ENCODE measurements around the gene NEGR1. TPM values are rescaled to one million over a fixed set of nuclear protein-coding genes. Genes with fewer than 3 reads are reported as not detected.

Gene NEGR1
- total and polyA plus RNA-seq, 4 donors: 0.08 to 0.14 (median 0.12) TPM; not detected in 1

DNA sequence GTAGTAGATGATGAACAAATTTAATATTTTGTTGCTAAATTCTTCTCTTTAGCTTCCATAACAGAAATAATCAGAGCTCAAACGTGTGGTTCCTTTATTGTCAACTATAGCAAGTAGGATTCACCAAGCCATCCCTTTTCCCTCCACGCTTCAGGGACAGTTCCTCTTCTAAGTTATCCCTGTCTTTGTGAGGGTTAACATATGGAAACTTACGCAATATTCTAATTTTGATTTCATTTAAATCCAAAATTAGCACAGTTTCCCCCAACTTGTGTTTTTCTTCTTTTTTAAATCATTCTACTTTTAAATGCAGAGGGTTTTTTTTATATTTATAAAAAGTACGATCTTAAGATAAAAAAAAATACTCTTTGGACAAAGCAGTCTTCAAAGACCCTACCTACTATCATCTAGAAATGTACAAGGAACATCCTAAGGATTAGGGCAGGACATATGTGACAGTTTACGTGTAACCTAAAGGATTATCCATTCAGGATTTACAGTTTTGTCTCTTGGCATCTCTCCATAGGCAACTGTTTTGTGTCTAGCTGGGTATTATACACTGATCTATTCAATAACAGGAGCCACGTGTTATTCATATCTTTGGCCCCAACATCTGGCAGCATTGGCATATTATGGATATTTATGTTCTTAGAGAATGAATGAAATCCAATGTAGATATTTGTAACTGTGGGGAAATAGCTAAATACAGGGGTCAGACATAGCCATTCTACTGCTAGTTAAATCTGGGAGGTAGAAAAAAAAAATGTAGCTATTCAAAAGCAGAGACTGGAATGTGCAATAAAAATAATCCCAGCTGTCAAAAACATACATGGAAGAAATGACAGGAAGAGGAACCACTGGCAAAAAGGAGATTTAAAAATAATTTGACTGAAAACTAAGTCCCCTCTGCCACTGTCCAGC lies 272.9 kb downstream of the NEGR1 start:
- no peaks in the 10 kb centered on the region for H3K27me3 ChIP-seq (ENCODE audit: control insufficient read depth in 4 of 4, insufficient read depth in 4 of 4, low read length in 3 of 4)
- 74% methylated on average over 6 of the region's 6 CpGs for WGBS

DNA sequence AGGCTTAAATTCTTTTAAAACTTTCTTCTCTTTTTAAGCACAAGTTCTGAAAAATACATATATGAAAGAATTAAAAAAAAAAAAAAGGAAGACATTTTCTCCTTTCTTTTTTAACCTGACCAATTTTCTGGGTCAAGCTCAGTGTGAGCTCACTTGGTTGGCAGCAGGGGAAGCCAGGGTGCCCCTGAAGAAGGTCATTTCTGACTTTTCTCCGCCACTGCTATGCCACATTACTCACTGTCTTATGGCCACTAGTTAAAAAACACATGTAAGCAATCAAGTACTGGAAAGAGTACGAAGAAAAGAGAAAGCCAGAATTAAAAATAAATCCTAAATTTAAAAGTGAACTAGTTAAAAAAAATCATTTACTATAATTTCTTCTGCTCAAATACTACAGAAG lies 275.0 kb downstream of the NEGR1 start:
- Histone ChIP-seq H3K27ac (ENCODE audit: low read depth in 1 of 2, low read length in 2 of 2) (no peak overlapping the region), H3K36me3 (ENCODE audit: control insufficient read depth in 4 of 4, insufficient read depth in 3 of 4, low read depth in 1 of 4, low read length in 3 of 4) (no peaks in the 10 kb centered on the region), H3K9ac (ENCODE audit: low read depth in 1 of 2, low read length in 2 of 2) (no peak overlapping the region), H3K9me3 (ENCODE audit: control insufficient read depth in 4 of 4, low read length in 3 of 4) (no peaks in the 10 kb centered on the region), H3K4me3 (ENCODE audit: low read depth in 1 of 3, low read length in 3 of 3) (no peak overlapping the region), H3K4me1 (ENCODE audit: control insufficient read depth in 4 of 4, insufficient read depth in 4 of 4, low read length in 3 of 4) (no peaks in the 10 kb centered on the region), H3K27me3 (ENCODE audit: control insufficient read depth in 4 of 4, insufficient read depth in 4 of 4, low read length in 3 of 4) (no peaks in the 10 kb centered on the region)
- DNase-seq (ENCODE audit: low spot score): no peak
- no peak for TF ChIP-seq FOXA2 (IDR thresholded peaks at IDR 0.05)
- TF ChIP-seq REST (IDR thresholded peaks at IDR 0.05): no peak
- no peak for TF ChIP-seq HNF4A (conservative IDR thresholded peaks at IDR 0.05)
- no peak for TF ChIP-seq EGR1 (IDR thresholded peaks at IDR 0.05; ENCODE audit: low read depth in 2 of 2)
- TF ChIP-seq GABPA (IDR thresholded peaks at IDR 0.05 in 1 of 2, conservative IDR thresholded peaks at IDR 0.05 in 1 of 2): no peak
- TF ChIP-seq FOXA1 (IDR thresholded peaks at IDR 0.05): no peak
- no peak for TF ChIP-seq SP1 (IDR thresholded peaks at IDR 0.05)
- TF ChIP-seq YY1 (IDR thresholded peaks at IDR 0.05): no peak
- no peak for TF ChIP-seq JUND (IDR thresholded peaks at IDR 0.05)
- no peak for TF ChIP-seq RXRA (IDR thresholded peaks at IDR 0.05)
- TF ChIP-seq RAD21 (IDR thresholded peaks at IDR 0.05): no peak
- TF ChIP-seq, protein P1, sequence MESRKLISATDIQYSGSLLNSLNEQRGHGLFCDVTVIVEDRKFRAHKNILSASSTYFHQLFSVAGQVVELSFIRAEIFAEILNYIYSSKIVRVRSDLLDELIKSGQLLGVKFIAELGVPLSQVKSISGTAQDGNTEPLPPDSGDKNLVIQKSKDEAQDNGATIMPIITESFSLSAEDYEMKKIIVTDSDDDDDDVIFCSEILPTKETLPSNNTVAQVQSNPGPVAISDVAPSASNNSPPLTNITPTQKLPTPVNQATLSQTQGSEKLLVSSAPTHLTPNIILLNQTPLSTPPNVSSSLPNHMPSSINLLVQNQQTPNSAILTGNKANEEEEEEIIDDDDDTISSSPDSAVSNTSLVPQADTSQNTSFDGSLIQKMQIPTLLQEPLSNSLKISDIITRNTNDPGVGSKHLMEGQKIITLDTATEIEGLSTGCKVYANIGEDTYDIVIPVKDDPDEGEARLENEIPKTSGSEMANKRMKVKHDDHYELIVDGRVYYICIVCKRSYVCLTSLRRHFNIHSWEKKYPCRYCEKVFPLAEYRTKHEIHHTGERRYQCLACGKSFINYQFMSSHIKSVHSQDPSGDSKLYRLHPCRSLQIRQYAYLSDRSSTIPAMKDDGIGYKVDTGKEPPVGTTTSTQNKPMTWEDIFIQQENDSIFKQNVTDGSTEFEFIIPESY (IDR thresholded peaks at IDR 0.05): no peak
- TF ChIP-seq, protein P2, sequence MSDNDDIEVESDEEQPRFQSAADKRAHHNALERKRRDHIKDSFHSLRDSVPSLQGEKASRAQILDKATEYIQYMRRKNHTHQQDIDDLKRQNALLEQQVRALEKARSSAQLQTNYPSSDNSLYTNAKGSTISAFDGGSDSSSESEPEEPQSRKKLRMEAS (IDR thresholded peaks at IDR 0.05): no peak
- TF ChIP-seq, protein P3, sequence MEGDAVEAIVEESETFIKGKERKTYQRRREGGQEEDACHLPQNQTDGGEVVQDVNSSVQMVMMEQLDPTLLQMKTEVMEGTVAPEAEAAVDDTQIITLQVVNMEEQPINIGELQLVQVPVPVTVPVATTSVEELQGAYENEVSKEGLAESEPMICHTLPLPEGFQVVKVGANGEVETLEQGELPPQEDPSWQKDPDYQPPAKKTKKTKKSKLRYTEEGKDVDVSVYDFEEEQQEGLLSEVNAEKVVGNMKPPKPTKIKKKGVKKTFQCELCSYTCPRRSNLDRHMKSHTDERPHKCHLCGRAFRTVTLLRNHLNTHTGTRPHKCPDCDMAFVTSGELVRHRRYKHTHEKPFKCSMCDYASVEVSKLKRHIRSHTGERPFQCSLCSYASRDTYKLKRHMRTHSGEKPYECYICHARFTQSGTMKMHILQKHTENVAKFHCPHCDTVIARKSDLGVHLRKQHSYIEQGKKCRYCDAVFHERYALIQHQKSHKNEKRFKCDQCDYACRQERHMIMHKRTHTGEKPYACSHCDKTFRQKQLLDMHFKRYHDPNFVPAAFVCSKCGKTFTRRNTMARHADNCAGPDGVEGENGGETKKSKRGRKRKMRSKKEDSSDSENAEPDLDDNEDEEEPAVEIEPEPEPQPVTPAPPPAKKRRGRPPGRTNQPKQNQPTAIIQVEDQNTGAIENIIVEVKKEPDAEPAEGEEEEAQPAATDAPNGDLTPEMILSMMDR (IDR thresholded peaks at IDR 0.05; ENCODE audit: low read depth, low read length, missing input control): no peak
- no peak for TF ChIP-seq HNF4G (IDR thresholded peaks at IDR 0.05)
- 89% methylated on average over 2 of the region's 2 CpGs for WGBS

More for the DNA sequence above, 272.9 kb downstream of the NEGR1 start:
- no peaks in the 10 kb centered on the region for H3K36me3 ChIP-seq (ENCODE audit: control insufficient read depth in 4 of 4, insufficient read depth in 3 of 4, low read depth in 1 of 4, low read length in 3 of 4)
- H3K27ac ChIP-seq (ENCODE audit: low read depth in 1 of 2, low read length in 2 of 2): no peak overlapping the region
- TF ChIP-seq, protein P1 (IDR thresholded peaks at IDR 0.05): no peak
- TF ChIP-seq NR2F2 (IDR thresholded peaks at IDR 0.05): no peak
- no peak for TF ChIP-seq FOXA2 (IDR thresholded peaks at IDR 0.05)
- TF ChIP-seq HNF4G (IDR thresholded peaks at IDR 0.05): no peak
- no peak for TF ChIP-seq RAD21 (IDR thresholded peaks at IDR 0.05)
- TF ChIP-seq YY1 (IDR thresholded peaks at IDR 0.05): no peak
- H3K9me3 ChIP-seq (ENCODE audit: control insufficient read depth in 4 of 4, low read length in 3 of 4): no peaks in the 10 kb centered on the region
- no peaks in the 10 kb centered on the region for H3K4me1 ChIP-seq (ENCODE audit: control insufficient read depth in 4 of 4, insufficient read depth in 4 of 4, low read length in 3 of 4)
- H3K4me3 ChIP-seq (ENCODE audit: low read depth in 1 of 3, low read length in 3 of 3): no peak overlapping the region
- H3K9ac ChIP-seq (ENCODE audit: low read depth in 1 of 2, low read length in 2 of 2): no peak overlapping the region
- no peak for DNase-seq (ENCODE audit: low spot score)
